COLO668 (cell line): ENCODE results near the gene SPRYD3.
"Not testable (repeated sequence)": the region's sequence is repeated elsewhere in the genome, so short reads cannot be mapped to it uniquely, and the experiment has no call there.

Experiments used
- DNase-seq: peaks from one replicate; lab custom pipeline; 2025; ENCODE audit not compliant: unreplicated experiment; lab: John Stamatoyannopoulos, UW

SPRYD3 gene

GRCh38 chr12:53027014-53027413 is 52.2 kb downstream of the SPRYD3 start:
- DNase-seq: not testable (repeated sequence)

- no peak for DNase-seq
Observed at GRCh38 chr12:53025250-53025649, 53.9 kb downstream of the SPRYD3 start.

GRCh38 chr12:53014709-53015108 is 64.5 kb downstream of the SPRYD3 start:
- no peak for DNase-seq
